Activated CD8-positive, alpha-beta memory T cell treated with anti-CD3 and anti-CD28 coated beads, Interleukin-2, amount 50 U/mL, for 24 hours (primary cell): ENCODE results near the gene OTUD1.
"Not testable (repeated sequence)": the region's sequence is repeated elsewhere in the genome, so short reads cannot be mapped to it uniquely, and the experiment has no call there.

Experiments used
- DNase-seq: peaks from one replicate; pipeline ENCODE4 v3.0.0-alpha.2; 2020; ENCODE audit errors: extremely low read depth

The OTUD1 gene

GRCh38 chr10:23438547-23439451, at the start of gene OTUD1:
Gene OTUD1, plus strand, starts transcription at chr10:23439075. Its CDS starts 383 bp downstream, at chr10:23439458.
- peak; percentile 78 for DNase-seq

- not testable (repeated sequence) for DNase-seq
Measured at GRCh38 chr10:23390408-23390807, 48.5 kb upstream of the OTUD1 start.

- no peak for DNase-seq
Measured at GRCh38 chr10:23390809-23391208, 48.1 kb upstream of the OTUD1 start.

DNA sequence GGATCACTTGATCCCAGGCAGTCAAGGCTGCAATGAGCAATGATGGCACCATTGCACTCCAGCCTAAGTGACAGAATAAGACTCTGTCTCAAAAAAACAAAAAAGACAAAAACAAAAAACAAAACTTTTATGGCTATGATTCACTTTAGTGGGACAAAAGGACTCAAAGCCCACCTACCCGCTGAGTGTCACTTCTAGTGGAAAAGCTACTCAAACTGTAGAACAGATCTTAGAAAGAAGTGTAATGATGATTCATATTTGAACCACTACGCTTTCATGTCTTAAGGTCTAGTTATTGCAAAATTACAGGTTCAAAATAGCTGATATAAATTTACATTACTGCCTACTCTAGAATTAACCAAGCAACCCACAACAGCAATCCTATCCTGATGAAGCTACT, 47.1 kb upstream of the OTUD1 start:
- no peak for DNase-seq

- DNase-seq = no peak
Measured at GRCh38 chr10:23395017-23395416, 43.9 kb upstream of the OTUD1 start.

DNA sequence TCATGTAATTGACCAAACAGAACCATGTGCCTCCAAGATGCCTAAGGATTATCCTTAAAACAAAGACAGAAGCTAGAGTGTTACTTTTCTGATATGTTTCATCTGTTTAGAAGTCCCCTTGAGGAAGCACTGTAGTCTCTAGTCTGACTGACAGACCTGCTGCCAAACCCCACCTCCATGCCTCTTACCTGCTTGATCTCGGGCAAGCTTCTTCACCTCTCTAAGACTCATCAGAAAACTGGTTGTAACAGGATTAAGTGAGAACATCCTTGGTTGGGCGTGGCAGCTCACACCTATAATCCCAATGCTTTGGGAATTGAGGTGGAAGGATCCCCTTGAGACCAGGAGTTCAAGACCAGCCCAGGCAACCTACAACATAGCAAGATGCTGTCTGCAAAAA, 42.2 kb upstream of the OTUD1 start:
- DNase-seq = no peak

- no peak for DNase-seq
Measured at GRCh38 chr10:23399701-23400144, 39.2 kb upstream of the OTUD1 start.

- DNase-seq = no peak
Measured at GRCh38 chr10:23402856-23403255, 36.0 kb upstream of the OTUD1 start.

GRCh38 chr10:23403278-23403677, 35.6 kb upstream of the OTUD1 start:
- no peak for DNase-seq

DNA sequence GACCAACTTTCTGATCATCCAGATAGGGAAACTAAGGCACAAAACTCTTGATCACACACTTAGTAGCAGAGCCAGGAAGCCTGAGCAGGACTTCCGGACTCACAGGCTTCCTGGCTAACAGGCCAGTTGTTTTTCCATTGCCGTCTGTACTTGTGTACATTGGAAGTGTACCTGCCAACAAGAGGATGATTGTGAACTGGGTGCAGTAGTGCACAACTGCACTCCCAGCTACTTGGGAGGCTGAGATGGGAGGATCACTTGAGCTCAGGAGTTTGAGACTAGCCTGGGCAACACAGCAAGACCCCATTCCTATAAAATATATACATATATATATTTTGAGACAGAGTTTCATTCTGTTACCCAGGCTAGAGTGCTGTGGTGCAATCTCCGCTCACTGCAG, 35.2 kb upstream of the OTUD1 start:
- DNase-seq = no peak

GRCh38 chr10:23404461-23404980, 34.4 kb upstream of the OTUD1 start:
- DNase-seq = no peak

DNA sequence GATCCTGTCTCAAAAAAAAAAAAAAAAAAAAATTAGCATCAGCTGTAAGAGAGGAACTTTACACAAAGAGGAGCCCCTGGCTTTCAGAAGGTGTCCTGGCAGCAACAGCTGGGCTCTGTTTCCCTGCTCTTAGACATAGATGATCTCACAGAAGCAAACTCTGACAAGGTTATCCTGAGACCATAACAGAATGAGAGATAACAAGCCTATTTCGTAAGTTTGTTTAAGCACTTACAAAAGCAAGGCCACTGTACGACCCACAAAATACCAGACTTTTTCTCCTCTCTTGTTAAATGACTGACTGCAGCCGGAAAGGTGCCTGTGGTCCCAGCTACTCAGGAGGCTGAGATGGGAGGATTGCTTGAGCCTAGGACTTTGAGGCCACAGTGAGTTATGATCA, 33.3 kb upstream of the OTUD1 start:
- no peak for DNase-seq

DNA sequence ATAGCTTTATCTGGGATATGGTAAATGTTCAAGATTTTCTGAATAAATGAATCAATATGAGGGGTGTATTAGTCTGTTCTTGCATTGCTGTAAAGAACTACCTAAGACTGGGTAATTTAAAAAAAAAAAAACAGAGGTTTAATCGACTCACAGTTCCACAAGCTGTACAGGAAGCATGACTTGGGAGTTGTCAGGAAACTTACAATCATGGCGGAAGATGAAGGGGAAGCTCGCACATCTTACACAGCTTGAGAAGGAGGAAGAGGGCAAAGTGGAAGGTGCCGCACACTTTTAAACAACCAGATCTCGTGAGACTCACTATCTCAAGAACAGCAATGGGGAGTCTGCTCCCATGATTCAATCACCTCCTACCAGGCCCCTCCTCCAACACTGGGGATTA, 32.5 kb upstream of the OTUD1 start:
- DNase-seq = no peak

DNA sequence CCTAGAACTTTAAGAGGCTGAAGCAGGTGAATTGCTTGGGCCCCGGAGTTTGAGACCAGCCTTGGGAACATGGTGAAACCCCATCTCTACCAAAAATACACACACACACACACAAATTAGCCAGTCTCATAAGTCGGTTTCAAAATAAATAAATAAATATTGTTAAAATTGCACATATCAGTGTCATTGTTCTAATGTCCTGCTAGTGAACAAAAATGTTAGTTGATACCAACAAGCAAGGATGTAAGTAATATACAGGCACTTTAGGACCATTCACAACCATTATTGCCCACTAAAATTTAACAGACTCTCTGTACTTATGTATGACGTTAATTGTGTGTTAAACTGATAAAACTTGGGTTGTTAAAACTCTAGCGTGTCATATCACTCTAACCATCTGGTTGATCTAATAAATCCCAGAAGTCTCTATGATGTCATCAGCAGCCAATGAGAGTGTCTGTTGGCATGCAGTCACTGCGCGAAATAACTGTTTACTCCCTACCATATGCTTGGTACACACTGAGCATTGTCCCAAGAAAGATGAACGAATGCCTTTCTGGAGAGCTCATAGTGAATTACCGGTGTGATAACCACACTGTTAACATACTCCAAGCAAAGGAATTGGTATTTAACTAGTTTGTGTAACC, 30.4 kb upstream of the OTUD1 start:
- no peak for DNase-seq

GRCh38 chr10:23412223-23412622, 26.7 kb upstream of the OTUD1 start:
- no peak for DNase-seq

DNA sequence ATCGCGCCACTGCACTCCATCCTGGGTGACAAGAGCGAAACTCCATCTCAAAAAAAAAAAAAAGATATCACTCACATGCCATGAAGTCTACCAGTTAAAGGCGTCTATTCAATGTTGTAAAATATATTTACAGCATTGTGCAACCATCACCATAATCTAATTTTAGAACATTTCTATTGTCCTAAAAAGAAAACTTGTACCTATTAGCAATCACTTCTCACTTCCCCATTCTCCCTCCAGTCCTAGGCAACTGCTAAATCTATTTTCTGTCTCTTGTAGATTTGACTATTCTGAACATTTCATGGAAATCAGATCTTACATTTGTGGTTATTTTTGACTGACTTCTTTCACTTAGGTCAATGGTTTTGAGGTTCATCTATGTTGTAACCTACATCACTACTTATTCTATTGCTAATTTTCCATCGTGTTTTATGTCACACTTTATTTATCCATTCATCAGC, 25.2 kb upstream of the OTUD1 start:
- no peak for DNase-seq

GRCh38 chr10:23414658-23415057, 24.2 kb upstream of the OTUD1 start:
- DNase-seq = no peak

DNA sequence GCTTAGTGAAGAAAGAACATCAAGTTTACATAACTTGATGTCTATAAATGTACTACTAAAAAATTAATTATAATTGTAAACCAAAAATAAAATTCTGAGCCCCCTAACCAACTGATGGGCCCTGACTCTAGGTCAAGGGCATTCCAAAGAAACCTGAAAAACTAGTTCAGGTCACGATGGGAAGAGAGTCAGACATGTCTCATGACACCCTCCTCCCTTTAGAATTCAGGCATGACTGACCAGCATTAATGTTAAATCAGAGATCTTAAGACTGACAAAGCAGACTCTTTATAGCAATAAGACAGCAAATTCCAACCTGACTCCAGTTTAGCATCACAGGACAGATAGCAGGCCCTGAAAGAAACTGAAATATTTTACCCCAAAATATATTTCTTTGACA, 21.6 kb upstream of the OTUD1 start:
- DNase-seq = no peak

- DNase-seq = no peak
Measured at GRCh38 chr10:23418051-23418681, 20.7 kb upstream of the OTUD1 start.

DNA sequence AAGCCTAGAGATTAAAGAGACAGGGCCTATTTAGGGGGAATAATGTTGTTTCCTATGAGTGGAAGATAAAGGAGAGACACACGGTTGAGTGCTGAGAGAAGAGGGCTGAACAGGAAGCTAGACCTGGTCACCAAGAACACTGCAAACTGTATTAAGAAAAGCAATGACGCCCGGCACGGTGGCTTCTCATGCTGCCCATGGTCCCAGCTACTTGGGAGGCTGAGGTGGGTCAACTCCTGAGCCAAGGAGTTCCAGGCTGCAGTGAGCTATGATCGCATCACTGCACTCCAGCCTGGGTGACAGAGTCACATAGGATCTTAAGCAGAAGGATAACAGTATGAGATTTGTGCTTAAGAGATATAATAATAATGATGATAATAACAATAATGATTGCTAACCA, 19.7 kb upstream of the OTUD1 start:
- no peak for DNase-seq

- no peak for DNase-seq
Measured at GRCh38 chr10:23419655-23420329, 19.1 kb upstream of the OTUD1 start.

- DNase-seq = no peak
Measured at GRCh38 chr10:23421397-23421796, 17.5 kb upstream of the OTUD1 start.
